ENCODE results near the gene RBM33.

GRCh38 chr7:155776606-155777005 lies 132.1 kb downstream of the RBM33 start:
- no peak for TF ChIP-seq CBX8 (IDR thresholded peaks at IDR 0.05; ENCODE audit: borderline replicate concordance, extremely low read depth, low read depth, low read length, poor library complexity, severe bottlenecking)
- no peak for TF ChIP-seq REST (IDR thresholded peaks at IDR 0.05; ENCODE audit: borderline replicate concordance)
- no peak for TF ChIP-seq REST (CRISPR knock-in tag; IDR thresholded peaks at IDR 0.05; ENCODE audit: low read depth)
- TF ChIP-seq, protein P1, sequence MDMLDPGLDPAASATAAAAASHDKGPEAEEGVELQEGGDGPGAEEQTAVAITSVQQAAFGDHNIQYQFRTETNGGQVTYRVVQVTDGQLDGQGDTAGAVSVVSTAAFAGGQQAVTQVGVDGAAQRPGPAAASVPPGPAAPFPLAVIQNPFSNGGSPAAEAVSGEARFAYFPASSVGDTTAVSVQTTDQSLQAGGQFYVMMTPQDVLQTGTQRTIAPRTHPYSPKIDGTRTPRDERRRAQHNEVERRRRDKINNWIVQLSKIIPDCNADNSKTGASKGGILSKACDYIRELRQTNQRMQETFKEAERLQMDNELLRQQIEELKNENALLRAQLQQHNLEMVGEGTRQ (CRISPR knock-in tag; IDR thresholded peaks at IDR 0.05) = no peak
- TF ChIP-seq HDAC8 (tag; IDR thresholded peaks at IDR 0.05) = no peak

Measured in K562 (cell line).